ENCODE data around the gene CHIT1.
A peak's percentile ranks its signal among the peaks of the same experiment; 100 is the strongest.

CHIT1 gene

GRCh38 chr1:203184467-203184866 is 45.0 kb downstream of the CHIT1 start:
- DNase-seq (ENCODE audit: insufficient read length, low spot score) (no peak), FAIRE-seq (no peak)
- TF ChIP-seq, protein P1, sequence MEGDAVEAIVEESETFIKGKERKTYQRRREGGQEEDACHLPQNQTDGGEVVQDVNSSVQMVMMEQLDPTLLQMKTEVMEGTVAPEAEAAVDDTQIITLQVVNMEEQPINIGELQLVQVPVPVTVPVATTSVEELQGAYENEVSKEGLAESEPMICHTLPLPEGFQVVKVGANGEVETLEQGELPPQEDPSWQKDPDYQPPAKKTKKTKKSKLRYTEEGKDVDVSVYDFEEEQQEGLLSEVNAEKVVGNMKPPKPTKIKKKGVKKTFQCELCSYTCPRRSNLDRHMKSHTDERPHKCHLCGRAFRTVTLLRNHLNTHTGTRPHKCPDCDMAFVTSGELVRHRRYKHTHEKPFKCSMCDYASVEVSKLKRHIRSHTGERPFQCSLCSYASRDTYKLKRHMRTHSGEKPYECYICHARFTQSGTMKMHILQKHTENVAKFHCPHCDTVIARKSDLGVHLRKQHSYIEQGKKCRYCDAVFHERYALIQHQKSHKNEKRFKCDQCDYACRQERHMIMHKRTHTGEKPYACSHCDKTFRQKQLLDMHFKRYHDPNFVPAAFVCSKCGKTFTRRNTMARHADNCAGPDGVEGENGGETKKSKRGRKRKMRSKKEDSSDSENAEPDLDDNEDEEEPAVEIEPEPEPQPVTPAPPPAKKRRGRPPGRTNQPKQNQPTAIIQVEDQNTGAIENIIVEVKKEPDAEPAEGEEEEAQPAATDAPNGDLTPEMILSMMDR (IDR thresholded peaks at IDR 0.05; ENCODE audit: insufficient read depth, missing control alignments), result no peak

DNA sequence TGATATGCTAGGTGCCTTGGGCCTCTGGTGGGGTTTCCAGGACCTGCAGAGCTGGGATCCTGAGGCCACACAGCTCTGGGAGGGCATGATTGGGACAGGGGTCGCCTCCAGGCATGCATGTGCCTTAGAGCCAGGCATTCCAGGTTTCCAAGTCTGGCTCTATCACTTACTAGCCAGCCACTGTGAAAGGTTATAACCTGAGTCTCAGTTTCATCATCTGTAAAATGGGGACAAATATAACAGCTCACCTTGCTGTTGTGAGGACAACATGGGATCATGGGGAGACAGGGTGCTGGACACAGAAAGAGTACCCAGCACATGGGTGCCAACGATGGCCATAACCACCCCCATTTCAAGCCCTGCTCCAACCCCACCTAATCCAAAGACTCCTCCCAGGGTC is 45.6 kb downstream of the CHIT1 start:
- TF ChIP-seq, protein P1 (IDR thresholded peaks at IDR 0.05; ENCODE audit: insufficient read depth, missing control alignments), result no peak
- FAIRE-seq (no peak), DNase-seq (ENCODE audit: insufficient read length, low spot score) (no peak)

DNA sequence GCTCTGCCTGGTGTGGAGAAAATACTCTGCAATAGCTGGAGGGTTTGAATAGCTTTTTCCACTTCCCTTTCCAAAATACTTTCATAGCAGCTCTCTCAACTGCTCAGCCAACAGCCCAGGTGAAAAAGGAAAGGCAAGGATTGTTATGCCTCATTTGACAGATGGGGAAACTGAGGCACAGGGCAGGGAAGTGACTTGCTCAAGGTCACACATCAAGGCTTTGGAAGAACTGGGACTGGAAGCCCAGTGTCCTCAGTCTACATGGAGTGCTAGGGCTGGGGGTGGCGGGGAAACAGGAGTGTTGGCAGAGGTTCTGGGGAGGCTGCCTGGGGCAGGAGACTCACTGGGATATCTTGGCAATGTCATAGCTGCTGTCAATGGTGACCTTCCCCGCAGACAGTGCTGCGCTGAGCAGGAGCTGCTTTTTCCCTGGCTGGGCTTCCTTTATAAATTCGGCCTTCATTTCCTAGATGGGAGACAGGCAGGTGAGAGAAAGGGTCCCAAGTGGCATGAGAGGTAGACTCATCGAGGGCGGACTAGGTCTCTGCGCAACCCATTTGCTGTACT is 47.0 kb downstream of the CHIT1 start:
- TF ChIP-seq, protein P1 (IDR thresholded peaks at IDR 0.05; ENCODE audit: insufficient read depth, missing control alignments), result no peak
- DNase-seq (ENCODE audit: insufficient read length, low spot score) (no peak), FAIRE-seq (no peak)

DNA sequence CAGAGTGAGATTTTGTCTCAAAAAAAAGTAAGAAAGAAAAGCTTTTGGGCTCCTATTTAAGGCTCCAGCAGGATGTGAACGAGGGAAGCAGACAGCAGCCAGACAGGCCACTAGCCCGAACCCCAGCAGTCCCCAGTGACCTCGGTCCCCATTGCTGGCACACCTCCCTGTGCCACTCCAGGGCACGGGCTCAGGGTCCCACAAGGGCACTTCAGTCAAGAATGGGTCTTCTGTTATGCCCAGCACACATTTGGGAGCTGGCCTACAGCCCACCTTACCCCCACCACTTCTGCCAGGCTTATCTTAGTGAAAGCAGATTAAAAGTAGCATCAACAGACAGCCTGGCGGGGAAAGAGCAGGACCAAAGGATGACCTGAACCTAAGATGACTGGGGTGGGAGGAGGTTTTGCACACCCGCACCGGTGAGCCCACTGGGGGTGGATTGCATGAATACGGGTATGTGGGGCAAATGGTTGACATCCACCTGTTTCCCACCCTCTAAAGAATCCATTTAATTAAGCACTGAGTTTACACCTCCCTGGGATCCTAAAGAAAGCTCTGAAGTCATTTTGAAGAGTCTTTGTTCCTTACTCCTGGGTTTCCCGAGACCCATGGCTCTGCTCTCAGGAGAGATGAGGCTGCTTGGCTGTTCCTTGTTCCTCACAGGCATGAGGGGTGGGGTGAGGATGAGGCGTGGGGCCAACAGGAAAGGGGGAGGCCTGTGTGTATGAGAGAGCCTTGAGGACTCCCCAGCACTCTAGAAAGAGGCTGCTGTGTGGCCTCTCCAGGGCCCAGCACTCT is 47.7 kb downstream of the CHIT1 start:
- peak; percentile 78 for DNase-seq (ENCODE audit: insufficient read length, low spot score)
- TF ChIP-seq, protein P1 (IDR thresholded peaks at IDR 0.05; ENCODE audit: insufficient read depth, missing control alignments), result no peak
- no peak for FAIRE-seq

DNA sequence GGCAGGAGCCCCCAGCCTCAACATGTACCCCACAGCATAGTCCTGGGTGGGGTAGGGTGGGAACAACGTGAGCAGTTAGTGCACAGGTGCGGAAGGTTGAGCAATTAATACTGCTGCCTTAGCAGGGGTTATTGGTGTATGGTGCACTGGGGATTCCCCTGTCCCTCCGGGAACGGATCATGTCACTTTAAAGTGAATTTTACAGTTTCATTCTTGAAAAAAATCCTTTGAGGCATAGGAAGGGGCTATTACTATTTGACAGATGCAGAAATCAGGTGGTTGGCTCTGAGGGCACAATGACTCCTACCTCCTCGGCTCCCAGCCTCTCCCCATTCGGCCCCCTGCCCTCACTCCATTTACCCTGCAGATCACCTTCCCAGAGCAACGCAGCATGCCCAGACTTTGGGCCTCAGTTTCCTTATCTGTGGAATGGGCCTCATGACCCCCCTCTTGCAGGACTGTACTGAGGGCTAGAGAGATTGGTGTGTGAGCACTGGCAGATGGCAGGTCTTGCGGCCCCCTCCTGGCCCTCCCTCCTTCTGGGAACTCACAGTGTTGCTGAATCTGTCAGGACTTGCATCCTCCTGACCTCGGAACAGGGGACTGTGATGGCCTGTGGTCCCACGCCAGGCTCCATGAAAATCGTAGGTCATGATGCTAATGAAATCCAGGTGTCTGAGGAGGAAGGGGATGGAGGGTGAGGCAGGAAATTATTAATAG is 48.7 kb downstream of the CHIT1 start:
- TF ChIP-seq, protein P1 (IDR thresholded peaks at IDR 0.05; ENCODE audit: insufficient read depth, missing control alignments), result no peak
- no peak for DNase-seq (ENCODE audit: insufficient read length, low spot score)

GRCh38 chr1:203179667-203180005 is 49.8 kb downstream of the CHIT1 start:
- TF ChIP-seq, protein P1 (IDR thresholded peaks at IDR 0.05; ENCODE audit: insufficient read depth, missing control alignments), result no peak
- DNase-seq (ENCODE audit: insufficient read length, low spot score), result no peak
- no peak for FAIRE-seq

More for the DNA sequence above, 48.7 kb downstream of the CHIT1 start:
- FAIRE-seq, result no peak

All from D721Med (cell line).